HL-60 (cell line): Measurements from ENCODE around the gene CEP72.

ENCODE experiments used
- DNase-seq, 2 experiments: peaks; one replicate each; pipeline ENCODE4 v3.0.0-alpha.2; 2010 to 2020; ENCODE audit warnings: low read depth in 1 of 2, low spot score in 1 of 2
- H3K27ac ChIP-seq: fragments of 250-450 bp; sonication (Bioruptor Pico); replicated peaks from 2 replicates; pipeline ENCODE4 v1.5.1; 2020; ENCODE audit warnings: mild to moderate bottlenecking, moderate library complexity
- H3K27me3 ChIP-seq: fragments of 250-450 bp; sonication (Bioruptor Pico); 2 replicates; pipeline ENCODE4 v1.5.1; 2021; ENCODE audit warnings: mild to moderate bottlenecking, moderate library complexity; ENCODE audit not compliant: insufficient read depth, poor library complexity, severe bottlenecking
- H3K4me3 ChIP-seq: replicated peaks from 2 replicates; pipeline ENCODE4 v1.5.1; 2011; ENCODE audit warnings: mild to moderate bottlenecking, control low read depth, low read length; ENCODE audit not compliant: insufficient read depth
- GABPA ChIP-seq: IDR thresholded peaks from 2 replicates; pipeline ENCODE4 v1.6.1; 2012; ENCODE audit warnings: low read depth
- POLR2AphosphoS5 ChIP-seq: IDR thresholded peaks from 2 replicates; pipeline ENCODE4 v1.6.1; 2012; ENCODE audit warnings: low read depth
- SPI1 ChIP-seq: IDR thresholded peaks from 2 replicates; pipeline ENCODE4 v1.6.1; 2012; ENCODE audit warnings: low read depth, mild to moderate bottlenecking, borderline replicate concordance
- TF ChIP-seq, protein P1 (sequence below): IDR thresholded peaks from one replicate; pipeline ENCODE4 v1.5.1; 2011; ENCODE audit warnings: low read length, control low read depth, inconsistent platforms; ENCODE audit not compliant: insufficient read depth
- TF ChIP-seq, protein P2 (sequence below): IDR thresholded peaks from 2 replicates; pipeline ENCODE4 v1.6.1; 2012; ENCODE audit warnings: low read depth; ENCODE audit not compliant: insufficient replicate concordance

Gene CEP72

DNA sequence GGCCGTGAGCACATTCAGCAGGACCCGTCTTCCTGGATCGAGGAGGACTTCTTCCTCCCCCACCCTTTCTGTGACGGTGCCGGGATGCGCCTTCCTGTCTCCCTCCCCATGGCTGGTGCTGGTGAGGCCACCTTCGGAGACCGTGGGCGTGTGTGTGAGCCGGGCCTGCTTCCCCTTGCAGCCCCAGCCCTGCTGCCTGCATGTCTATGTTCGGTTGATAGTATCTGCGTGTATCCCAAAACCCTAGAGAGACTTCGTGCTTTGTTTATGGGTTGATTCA lies 12.8 kb downstream of the CEP72 start:
- no peak overlapping the region for H3K4me3 ChIP-seq

DNA sequence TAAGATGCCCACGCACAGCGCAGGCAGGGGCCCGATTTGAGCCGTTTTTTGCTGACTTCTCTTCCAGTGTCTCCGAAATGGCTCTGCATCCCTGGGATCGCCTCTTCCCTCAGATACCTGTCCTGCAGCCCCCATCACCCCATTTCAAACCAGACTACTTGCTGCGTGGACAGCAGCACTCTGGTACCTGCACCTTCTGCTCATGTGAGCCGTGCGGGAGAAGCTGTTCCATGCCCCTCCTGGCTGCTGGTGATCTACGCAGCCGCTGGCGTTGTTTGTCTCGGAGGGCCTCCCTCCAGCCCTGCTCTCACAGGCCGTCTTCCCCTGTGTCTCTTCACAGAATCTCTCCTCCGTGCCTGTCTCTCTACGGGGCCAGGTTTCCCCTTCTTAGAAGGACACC lies 13.4 kb downstream of the CEP72 start:
- TF ChIP-seq, protein P1, sequence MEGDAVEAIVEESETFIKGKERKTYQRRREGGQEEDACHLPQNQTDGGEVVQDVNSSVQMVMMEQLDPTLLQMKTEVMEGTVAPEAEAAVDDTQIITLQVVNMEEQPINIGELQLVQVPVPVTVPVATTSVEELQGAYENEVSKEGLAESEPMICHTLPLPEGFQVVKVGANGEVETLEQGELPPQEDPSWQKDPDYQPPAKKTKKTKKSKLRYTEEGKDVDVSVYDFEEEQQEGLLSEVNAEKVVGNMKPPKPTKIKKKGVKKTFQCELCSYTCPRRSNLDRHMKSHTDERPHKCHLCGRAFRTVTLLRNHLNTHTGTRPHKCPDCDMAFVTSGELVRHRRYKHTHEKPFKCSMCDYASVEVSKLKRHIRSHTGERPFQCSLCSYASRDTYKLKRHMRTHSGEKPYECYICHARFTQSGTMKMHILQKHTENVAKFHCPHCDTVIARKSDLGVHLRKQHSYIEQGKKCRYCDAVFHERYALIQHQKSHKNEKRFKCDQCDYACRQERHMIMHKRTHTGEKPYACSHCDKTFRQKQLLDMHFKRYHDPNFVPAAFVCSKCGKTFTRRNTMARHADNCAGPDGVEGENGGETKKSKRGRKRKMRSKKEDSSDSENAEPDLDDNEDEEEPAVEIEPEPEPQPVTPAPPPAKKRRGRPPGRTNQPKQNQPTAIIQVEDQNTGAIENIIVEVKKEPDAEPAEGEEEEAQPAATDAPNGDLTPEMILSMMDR = no peak
- no peak for TF ChIP-seq POLR2AphosphoS5
- TF ChIP-seq GABPA = no peak
- TF ChIP-seq, protein P2, sequence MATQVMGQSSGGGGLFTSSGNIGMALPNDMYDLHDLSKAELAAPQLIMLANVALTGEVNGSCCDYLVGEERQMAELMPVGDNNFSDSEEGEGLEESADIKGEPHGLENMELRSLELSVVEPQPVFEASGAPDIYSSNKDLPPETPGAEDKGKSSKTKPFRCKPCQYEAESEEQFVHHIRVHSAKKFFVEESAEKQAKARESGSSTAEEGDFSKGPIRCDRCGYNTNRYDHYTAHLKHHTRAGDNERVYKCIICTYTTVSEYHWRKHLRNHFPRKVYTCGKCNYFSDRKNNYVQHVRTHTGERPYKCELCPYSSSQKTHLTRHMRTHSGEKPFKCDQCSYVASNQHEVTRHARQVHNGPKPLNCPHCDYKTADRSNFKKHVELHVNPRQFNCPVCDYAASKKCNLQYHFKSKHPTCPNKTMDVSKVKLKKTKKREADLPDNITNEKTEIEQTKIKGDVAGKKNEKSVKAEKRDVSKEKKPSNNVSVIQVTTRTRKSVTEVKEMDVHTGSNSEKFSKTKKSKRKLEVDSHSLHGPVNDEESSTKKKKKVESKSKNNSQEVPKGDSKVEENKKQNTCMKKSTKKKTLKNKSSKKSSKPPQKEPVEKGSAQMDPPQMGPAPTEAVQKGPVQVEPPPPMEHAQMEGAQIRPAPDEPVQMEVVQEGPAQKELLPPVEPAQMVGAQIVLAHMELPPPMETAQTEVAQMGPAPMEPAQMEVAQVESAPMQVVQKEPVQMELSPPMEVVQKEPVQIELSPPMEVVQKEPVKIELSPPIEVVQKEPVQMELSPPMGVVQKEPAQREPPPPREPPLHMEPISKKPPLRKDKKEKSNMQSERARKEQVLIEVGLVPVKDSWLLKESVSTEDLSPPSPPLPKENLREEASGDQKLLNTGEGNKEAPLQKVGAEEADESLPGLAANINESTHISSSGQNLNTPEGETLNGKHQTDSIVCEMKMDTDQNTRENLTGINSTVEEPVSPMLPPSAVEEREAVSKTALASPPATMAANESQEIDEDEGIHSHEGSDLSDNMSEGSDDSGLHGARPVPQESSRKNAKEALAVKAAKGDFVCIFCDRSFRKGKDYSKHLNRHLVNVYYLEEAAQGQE = no peak
- no peak for TF ChIP-seq SPI1
- H3K27me3 ChIP-seq = no peaks in the 10 kb centered on the region
- no peak for DNase-seq
- no peak overlapping the region for H3K4me3 ChIP-seq
- H3K27ac ChIP-seq = no peak overlapping the region

More for the DNA sequence above, 12.8 kb downstream of the CEP72 start:
- Histone ChIP-seq H3K27ac (no peak overlapping the region), H3K27me3 (no peaks in the 10 kb centered on the region)
- TF ChIP-seq GABPA = no peak
- no peak for TF ChIP-seq POLR2AphosphoS5
- TF ChIP-seq, protein P1 = no peak
- TF ChIP-seq SPI1 = no peak
- no peak for DNase-seq

DNA sequence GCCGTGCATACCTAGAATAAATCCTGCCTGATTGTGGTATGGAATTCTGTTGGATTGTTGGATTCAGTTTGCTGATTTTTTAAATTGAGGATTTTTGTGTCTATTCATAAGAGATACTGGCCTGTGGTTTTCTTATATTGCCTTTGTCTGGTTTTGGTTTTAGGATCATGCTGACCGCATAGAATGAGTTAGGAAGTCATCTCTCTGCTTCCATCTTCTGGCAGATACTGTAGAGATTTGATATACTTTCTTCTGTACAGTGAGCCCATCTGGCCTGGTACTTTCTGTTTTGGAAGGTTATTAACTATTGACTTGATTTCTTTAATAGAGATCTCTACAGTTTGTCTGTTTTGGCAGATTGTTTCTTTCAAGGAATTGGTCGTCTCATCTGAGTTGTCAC lies 14.7 kb downstream of the CEP72 start:
- H3K27me3 ChIP-seq = no peaks in the 10 kb centered on the region
- TF ChIP-seq GABPA (no peak), SPI1 (no peak), POLR2AphosphoS5 (no peak)
- TF ChIP-seq, protein P2 = no peak
- TF ChIP-seq, protein P1 = no peak
- no peak for DNase-seq
- H3K27ac ChIP-seq = no peak overlapping the region
- H3K4me3 ChIP-seq = no peak overlapping the region

DNA sequence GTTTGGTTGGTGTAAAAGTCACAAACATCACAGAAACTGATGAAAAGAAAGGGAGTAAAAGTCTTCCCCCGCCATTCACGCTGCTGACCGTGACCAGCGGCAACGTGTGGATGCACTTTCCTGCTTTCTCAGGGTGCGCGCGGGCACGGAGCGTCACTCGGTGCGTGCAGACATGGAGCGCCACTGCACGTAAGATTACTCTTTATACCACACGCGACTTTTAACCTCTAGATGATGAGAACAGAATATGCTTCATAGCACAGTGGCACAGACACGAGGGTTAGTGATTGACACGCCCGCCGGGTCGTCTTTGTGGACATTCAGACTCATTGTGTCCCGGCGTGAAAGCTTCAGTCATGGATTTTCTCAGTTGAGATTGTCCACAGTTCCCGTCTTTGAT lies 15.7 kb downstream of the CEP72 start:
- TF ChIP-seq, protein P1 = no peak
- TF ChIP-seq GABPA (no peak), POLR2AphosphoS5 (no peak), SPI1 (no peak)
- TF ChIP-seq, protein P2 = no peak
- DNase-seq = no peak
- Histone ChIP-seq H3K27me3 (no peaks in the 10 kb centered on the region), H3K27ac (no peak overlapping the region), H3K4me3 (no peak overlapping the region)
